ENCODE data around the gene ASPDH.

ASPDH gene

DNA sequence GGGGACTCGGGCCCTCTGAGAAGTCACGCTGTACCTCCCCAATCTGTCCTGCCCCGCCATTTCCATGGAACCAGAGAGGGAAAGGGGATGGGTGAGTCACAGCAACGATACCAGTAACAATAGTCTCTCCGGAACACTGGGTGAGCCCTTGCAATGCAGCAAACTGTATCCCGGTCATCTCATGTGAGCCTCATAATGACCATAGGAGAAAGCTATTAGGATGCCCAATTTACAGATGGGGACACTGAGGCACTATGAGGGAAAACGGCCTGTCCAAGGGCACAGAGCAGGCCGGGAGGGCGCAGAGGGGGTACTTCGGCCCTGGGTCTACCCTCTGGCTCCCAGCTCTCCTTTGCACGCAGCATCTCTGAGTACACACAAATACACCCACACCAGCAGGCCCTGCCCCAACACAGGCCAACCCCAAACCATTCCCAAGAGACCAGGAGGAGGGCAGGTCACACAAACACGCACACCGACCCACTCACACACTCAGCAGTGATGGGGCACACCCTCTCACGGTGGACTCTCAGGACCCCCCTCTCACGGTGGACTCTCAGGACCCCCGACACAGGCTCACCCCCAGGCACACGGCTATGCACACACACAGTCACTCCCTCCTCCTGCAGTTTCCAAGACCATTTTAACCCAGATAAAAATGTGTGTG is 36.3 kb upstream of the ASPDH start:
- peaks cover 33% of the 10 kb centered on the region for H3K4me1 Mint-ChIP-seq
- TF ChIP-seq, protein P1, sequence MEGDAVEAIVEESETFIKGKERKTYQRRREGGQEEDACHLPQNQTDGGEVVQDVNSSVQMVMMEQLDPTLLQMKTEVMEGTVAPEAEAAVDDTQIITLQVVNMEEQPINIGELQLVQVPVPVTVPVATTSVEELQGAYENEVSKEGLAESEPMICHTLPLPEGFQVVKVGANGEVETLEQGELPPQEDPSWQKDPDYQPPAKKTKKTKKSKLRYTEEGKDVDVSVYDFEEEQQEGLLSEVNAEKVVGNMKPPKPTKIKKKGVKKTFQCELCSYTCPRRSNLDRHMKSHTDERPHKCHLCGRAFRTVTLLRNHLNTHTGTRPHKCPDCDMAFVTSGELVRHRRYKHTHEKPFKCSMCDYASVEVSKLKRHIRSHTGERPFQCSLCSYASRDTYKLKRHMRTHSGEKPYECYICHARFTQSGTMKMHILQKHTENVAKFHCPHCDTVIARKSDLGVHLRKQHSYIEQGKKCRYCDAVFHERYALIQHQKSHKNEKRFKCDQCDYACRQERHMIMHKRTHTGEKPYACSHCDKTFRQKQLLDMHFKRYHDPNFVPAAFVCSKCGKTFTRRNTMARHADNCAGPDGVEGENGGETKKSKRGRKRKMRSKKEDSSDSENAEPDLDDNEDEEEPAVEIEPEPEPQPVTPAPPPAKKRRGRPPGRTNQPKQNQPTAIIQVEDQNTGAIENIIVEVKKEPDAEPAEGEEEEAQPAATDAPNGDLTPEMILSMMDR (IDR thresholded peaks at IDR 0.05) = no peak
- H3K36me3 Mint-ChIP-seq (ENCODE audit: low read depth) = no peaks in the 10 kb centered on the region
- no peak overlapping the region for H3K27ac Mint-ChIP-seq
- H3K9me3 Mint-ChIP-seq = no peaks in the 10 kb centered on the region
- H3K27me3 Mint-ChIP-seq (ENCODE audit: low read depth, poor library complexity) = peaks cover 69% of the 10 kb centered on the region
- H3K4me3 Mint-ChIP-seq = peak overlapping the region; percentile 73
- no peak for DNase-seq

DNA sequence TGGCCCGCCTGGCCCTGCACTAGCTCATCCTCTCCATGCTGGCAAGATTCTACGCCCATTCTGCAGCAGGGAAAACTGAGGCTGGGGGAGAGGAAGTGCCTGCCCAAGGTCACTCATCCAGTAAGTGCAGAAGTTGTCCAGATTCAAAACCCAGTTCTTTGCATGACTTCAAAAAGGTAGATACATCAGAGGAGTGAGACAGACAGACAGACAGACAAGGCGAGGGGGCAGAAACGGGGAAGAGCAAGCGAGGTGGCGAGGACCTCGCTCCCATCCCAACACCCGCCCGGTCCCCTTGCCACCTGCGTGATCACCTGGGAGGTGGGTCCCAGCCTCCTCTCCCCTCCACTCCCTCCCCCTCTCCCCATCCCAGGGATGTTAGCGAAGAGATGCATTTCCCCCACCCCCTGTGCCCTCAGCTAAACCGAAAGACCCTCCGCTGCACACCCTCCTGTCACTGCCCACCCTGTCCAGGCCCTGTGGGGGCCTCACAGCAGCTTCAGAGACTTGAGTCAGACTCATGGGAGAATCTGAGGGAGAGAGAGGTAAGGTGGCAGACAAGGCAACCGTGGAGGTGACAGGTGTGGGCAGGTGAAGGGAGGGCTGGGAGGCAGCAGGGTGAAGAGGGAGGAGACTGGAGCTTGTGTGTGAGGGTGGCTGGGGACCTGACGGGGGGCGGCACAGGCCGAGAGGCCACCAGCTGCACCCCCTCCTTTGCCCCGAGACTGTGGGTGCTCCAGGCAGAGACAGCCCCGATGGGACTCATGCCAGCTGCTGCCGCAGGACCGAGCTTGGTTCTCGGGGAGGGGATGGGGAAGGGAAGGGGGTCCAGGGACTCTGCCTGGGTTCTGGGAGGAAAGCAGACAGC is 35.6 kb upstream of the ASPDH start:
- no peak overlapping the region for H3K27ac Mint-ChIP-seq
- no peaks in the 10 kb centered on the region for H3K36me3 Mint-ChIP-seq (ENCODE audit: low read depth)
- H3K27me3 Mint-ChIP-seq (ENCODE audit: low read depth, poor library complexity) = peaks cover 62% of the 10 kb centered on the region
- H3K4me1 Mint-ChIP-seq = peaks cover 32% of the 10 kb centered on the region
- no peaks in the 10 kb centered on the region for H3K9me3 Mint-ChIP-seq
- no peak for DNase-seq
- TF ChIP-seq, protein P1 (IDR thresholded peaks at IDR 0.05) = no peak
- H3K4me3 Mint-ChIP-seq = no peak overlapping the region

DNA sequence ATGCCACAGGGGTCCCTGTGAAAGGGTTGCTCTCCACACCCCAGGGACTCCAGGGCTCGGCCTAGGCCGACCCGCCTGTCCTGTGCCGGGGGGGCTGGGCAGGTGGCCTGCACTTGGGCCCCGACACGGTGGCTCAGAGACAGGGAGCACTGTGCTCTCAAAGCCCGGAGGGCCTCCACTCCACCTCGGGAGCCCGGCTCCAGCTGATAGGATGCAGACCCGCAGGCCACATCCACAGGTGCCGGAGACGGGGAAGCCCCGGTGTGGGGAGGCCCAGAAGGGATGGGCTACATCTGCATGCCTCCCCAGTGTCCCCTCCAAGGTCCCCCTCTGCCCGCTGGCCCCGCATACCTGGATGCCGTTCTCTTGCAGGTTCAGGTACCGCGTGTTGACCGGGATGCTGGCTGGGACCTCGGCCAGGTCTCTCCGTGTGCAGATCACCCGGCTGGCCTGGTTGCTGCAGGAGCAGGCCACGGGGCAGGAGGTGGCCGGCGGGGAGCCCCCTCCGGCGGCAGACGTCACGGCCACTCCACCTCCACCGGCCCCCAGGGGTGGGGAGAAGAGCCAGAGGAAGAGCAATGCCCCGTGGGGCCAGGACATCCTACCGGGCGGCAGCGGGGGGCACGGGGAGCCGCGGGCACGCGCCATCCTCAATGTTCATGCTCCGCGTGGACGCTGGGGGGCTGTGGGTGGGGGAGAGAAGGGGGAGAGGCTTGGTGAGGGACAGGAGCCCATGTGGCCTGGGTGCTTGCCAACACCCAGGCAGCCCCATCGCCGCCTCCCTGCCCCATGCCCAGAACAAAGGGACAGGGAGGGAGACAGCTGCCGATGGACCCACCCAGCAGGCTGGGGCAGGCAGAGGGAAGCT is 34.7 kb upstream of the ASPDH start:
- TF ChIP-seq, protein P1 (IDR thresholded peaks at IDR 0.05) = no peak
- Mint-ChIP-seq H3K9me3 (no peaks in the 10 kb centered on the region), H3K4me1 (peaks cover 32% of the 10 kb centered on the region), H3K27ac (no peak overlapping the region), H3K27me3 (ENCODE audit: low read depth, poor library complexity) (peaks cover 53% of the 10 kb centered on the region), H3K36me3 (ENCODE audit: low read depth) (no peaks in the 10 kb centered on the region), H3K4me3 (no peak overlapping the region)
- no peak for DNase-seq

DNA sequence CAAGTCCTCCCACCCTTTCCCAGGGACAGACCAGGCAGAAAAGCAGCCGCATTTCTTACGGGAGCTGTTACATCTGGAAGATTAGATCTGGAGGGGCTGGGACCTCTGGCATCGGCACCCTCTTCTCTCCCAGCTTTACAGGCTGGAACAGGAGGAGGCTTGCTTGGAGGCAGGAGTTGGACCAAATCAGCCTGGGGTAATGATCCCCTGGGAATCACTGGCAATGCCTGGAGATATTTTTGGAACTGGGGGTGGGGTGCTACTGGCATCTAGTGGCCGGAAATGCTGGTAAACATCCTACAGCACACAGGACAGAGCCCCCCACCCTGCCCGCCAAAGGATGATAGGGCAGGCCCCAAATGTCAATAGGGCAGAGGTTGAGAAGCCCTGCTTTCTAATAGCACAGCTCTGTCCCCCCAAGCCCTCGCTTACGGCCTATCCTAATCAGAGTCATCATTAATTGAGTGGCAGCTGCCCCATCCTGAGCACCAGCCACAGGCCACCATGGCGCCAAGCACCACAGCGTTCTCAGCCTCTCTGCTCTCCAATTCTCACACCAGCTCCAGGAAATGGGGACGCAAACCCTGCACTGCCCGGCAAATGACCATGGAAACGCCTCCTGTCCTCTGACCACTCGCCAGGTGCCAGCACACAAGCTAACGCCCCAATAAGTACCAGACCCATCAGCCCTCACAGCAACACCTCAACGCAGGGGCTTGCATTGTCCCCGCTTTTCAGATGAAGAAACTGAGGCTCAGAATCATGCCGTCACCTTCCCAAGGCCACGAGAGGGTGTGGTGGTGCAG is 33.9 kb upstream of the ASPDH start:
- Mint-ChIP-seq H3K4me3 (no peak overlapping the region), H3K27me3 (ENCODE audit: low read depth, poor library complexity) (peaks cover 44% of the 10 kb centered on the region), H3K9me3 (no peaks in the 10 kb centered on the region), H3K4me1 (peaks cover 30% of the 10 kb centered on the region), H3K36me3 (ENCODE audit: low read depth) (no peaks in the 10 kb centered on the region), H3K27ac (no peak overlapping the region)
- no peak for DNase-seq
- TF ChIP-seq, protein P1 (IDR thresholded peaks at IDR 0.05) = no peak

DNA sequence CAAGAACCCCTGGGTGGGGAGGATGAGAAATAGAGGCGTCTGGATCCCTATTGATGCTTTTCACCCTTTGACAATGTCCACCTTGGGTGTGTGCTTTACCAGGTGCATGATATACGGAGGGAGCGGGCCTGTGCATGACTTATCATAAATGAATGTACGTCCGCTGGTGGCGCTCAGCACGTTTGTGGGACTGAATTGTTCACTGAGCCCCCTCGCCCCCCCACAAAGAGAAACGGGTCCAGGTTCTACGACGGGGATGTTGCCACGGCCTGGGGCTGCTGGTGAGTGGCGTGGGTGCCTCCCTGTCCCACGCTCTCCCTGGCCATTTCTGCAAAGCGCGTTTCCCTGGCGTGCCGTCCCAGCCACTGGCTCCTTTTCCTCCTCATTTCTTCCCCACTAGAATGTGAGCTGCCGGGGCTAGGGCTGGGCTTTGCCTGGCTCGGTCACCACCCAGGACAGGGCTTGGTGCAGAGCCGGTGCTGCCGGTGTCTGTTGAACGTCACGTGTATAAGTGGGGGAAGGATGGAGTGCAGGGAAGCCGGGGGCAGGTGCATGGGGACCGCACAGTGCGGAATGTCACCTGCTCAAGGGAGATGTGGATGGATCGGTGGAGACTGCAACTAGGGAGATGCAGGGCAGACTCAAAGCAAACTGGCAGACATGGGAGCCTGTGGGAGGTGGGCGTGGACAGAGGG is 33.0 kb upstream of the ASPDH start:
- Mint-ChIP-seq H3K4me3 (no peak overlapping the region), H3K9me3 (no peaks in the 10 kb centered on the region), H3K27me3 (ENCODE audit: low read depth, poor library complexity) (peaks cover 35% of the 10 kb centered on the region), H3K36me3 (ENCODE audit: low read depth) (no peaks in the 10 kb centered on the region), H3K4me1 (peaks cover 27% of the 10 kb centered on the region), H3K27ac (no peak overlapping the region)
- TF ChIP-seq, protein P1 (IDR thresholded peaks at IDR 0.05) = no peak
- DNase-seq = no peak
